Erythroblast (primary cell): Measurements from ENCODE around the gene ZNF420.

ENCODE experiments used
- GATA1 ChIP-seq: IDR thresholded peaks from 2 replicates; pipeline ENCODE4 v1.6.1; 2011; ENCODE audit warnings: low read depth, mild to moderate bottlenecking, control low read depth, low read length, moderate library complexity
- POLR2A ChIP-seq: IDR thresholded peaks from 2 replicates; pipeline ENCODE4 v1.6.1; 2011; ENCODE audit warnings: mild to moderate bottlenecking, low read length

- TF ChIP-seq POLR2A (no peak), GATA1 (no peak)
These were observed 20.3 kb downstream of the ZNF420 start for GRCh38 chr19:37098570-37098969.
